Endothelial cell (in vitro differentiated cells): ENCODE measurements around the gene RNASEL. TPM values are rescaled to one million over a fixed set of nuclear protein-coding genes. Genes with fewer than 3 reads are reported as not detected.

ENCODE experiments used
- DNase-seq: peaks from one replicate; pipeline ENCODE4 v3.0.0; 2021; ENCODE audit warnings: low spot score
- H3K27ac Mint-ChIP-seq: one replicate; pipeline ENCODE4 v1.8.0; 2021; ENCODE audit warnings: mixed read lengths, inconsistent platforms; ENCODE audit not compliant: unreplicated experiment
- H3K27me3 Mint-ChIP-seq: one replicate; pipeline ENCODE4 v1.8.0; 2021; ENCODE audit warnings: mild to moderate bottlenecking, moderate library complexity, mixed read lengths, inconsistent platforms; ENCODE audit not compliant: unreplicated experiment
- H3K36me3 Mint-ChIP-seq: one replicate; pipeline ENCODE4 v1.8.0; 2021; ENCODE audit warnings: mild to moderate bottlenecking, low read depth, mixed read lengths, inconsistent platforms; ENCODE audit not compliant: unreplicated experiment
- H3K4me1 Mint-ChIP-seq: one replicate; pipeline ENCODE4 v1.8.0; 2021; ENCODE audit warnings: mild to moderate bottlenecking, mixed read lengths, inconsistent platforms; ENCODE audit not compliant: unreplicated experiment
- H3K4me3 Mint-ChIP-seq: one replicate; pipeline ENCODE4 v1.8.0; 2021; ENCODE audit warnings: mild to moderate bottlenecking, mixed read lengths, inconsistent platforms; ENCODE audit not compliant: unreplicated experiment
- H3K9me3 Mint-ChIP-seq: one replicate; pipeline ENCODE4 v1.8.0; 2021; ENCODE audit warnings: mixed read lengths, inconsistent platforms; ENCODE audit not compliant: unreplicated experiment
- CTCF ChIP-seq: fragments of 200-600 bp; sonication (generic); IDR thresholded peaks from one replicate; pipeline ENCODE4 v1.5.0; 2021; ENCODE audit warnings: antibody characterized with exemption; ENCODE audit not compliant: unreplicated experiment
- total RNA-seq: library from RNA; stranded (reverse); fragmentation: NEBNext Ultra II Directional; extraction: Animal tissue kit (Norgen Biotek cat#: 25700); gene quantifications from one replicate; pipeline ENCODE4 v1.2.1, GENCODE V29; 2021; ENCODE audit not compliant: unreplicated experiment

Gene RNASEL
- total RNA-seq, 1 donor from 2014 or later = 2.3 TPM

- H3K9me3 Mint-ChIP-seq = no peaks in the 10 kb centered on the region
- no peak for DNase-seq
- H3K27ac Mint-ChIP-seq = peak overlapping the region; percentile 83
Measured at GRCh38 chr1:182626527-182626926, 37.5 kb upstream of the RNASEL start.

GRCh38 chr1:182625719-182626504 lies 36.9 kb upstream of the RNASEL start:
- Mint-ChIP-seq H3K9me3 (no peaks in the 10 kb centered on the region), H3K36me3 (no peaks in the 10 kb centered on the region), H3K27me3 (peaks cover 3% of the 10 kb centered on the region), H3K4me1 (peaks cover 70% of the 10 kb centered on the region), H3K27ac (peak overlapping the region; percentile 83), H3K4me3 (peak overlapping the region; percentile 73)
- no peak for DNase-seq
- no peak for TF ChIP-seq CTCF

More at GRCh38 chr1:182626527-182626926, 37.5 kb upstream of the RNASEL start:
- H3K36me3 Mint-ChIP-seq = no peaks in the 10 kb centered on the region
- H3K4me3 Mint-ChIP-seq = peak overlapping the region; percentile 73
- no peak for TF ChIP-seq CTCF
- peaks cover 75% of the 10 kb centered on the region for H3K4me1 Mint-ChIP-seq
- H3K27me3 Mint-ChIP-seq = peaks cover 3% of the 10 kb centered on the region

GRCh38 chr1:182625024-182625423 lies 36.0 kb upstream of the RNASEL start:
- no peaks in the 10 kb centered on the region for H3K36me3 Mint-ChIP-seq
- TF ChIP-seq CTCF = no peak
- H3K9me3 Mint-ChIP-seq = no peaks in the 10 kb centered on the region
- no peak overlapping the region for H3K4me3 Mint-ChIP-seq
- DNase-seq = no peak
- H3K27ac Mint-ChIP-seq = peak overlapping the region; percentile 83
- H3K27me3 Mint-ChIP-seq = peaks cover 3% of the 10 kb centered on the region
- peaks cover 65% of the 10 kb centered on the region for H3K4me1 Mint-ChIP-seq

DNA sequence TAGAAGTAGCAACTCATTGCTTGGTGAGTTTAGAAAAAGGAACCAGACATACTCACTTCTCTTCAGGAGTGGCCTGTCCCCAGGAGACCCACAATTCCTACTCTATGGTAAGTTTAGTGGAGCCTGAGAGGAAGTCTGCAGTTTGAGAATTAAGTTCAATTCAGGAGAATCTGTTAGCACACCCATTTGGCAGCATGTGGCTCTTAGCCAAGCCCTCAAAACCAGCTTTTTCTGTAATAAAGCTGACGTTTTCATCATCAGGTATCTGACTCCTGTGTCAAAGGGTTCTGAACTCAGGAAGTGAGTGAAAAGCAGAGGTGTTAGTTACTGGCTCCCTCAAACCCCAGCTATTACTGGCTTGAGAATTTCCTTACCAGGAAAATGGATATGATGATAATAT lies 35.5 kb upstream of the RNASEL start:
- Mint-ChIP-seq H3K9me3 (no peaks in the 10 kb centered on the region), H3K4me3 (no peak overlapping the region), H3K27ac (no peak overlapping the region), H3K27me3 (peaks cover 3% of the 10 kb centered on the region), H3K4me1 (peaks cover 61% of the 10 kb centered on the region), H3K36me3 (no peaks in the 10 kb centered on the region)
- no peak for DNase-seq
- TF ChIP-seq CTCF = no peak

DNA sequence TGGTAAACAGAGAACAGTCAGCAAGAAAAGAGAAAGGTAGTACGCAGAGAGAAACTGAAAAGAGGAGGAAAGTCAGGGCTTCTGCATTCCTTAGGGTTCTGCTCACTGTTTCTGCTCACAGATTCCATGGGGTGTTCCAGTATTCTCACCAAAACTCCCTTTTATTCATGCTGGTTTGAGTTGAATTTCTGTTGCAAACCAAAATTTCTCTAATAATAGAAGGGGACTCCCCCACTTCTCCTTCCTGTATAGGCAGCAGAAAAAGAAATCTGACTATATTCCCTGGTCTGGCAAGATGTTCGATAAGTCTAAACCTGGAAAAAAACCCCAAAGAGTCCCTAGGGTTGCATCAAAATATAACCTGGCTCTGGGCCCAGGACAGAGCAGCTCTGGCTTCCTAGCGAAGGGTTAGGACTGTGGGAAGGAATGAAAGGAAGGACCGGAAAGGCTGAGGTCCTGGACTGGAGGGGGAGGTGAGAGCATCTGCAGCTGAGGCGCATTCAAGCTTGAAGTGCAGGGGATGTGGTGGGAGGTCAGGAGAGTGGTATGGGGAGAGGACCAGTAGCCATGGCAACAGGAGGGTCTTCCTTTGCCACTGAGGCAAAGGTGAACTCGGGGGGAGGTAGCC lies 34.0 kb upstream of the RNASEL start:
- Mint-ChIP-seq H3K27ac (peak overlapping the region; percentile 21), H3K4me3 (no peak overlapping the region), H3K4me1 (peaks cover 63% of the 10 kb centered on the region), H3K36me3 (no peaks in the 10 kb centered on the region), H3K9me3 (no peaks in the 10 kb centered on the region), H3K27me3 (peaks cover 3% of the 10 kb centered on the region)
- no peak for DNase-seq
- no peak for TF ChIP-seq CTCF
